OCI-LY7 (cell line): ENCODE results near the gene LTA4H.

Source experiments
- CTCF ChIP-seq: fragments of 200-600 bp; sonication (generic); conservative IDR thresholded peaks from 2 replicates; pipeline ENCODE4 v1.5.1; 2014; ENCODE audit warnings: mild to moderate bottlenecking, antibody characterized with exemption, low read length, moderate library complexity, mixed read lengths
- EZH2phosphoT487 ChIP-seq: fragments of 200-600 bp; sonication (generic); IDR thresholded peaks from 2 replicates; pipeline ENCODE4 v1.6.1; 2018; ENCODE audit warnings: low read depth, borderline replicate concordance, mild to moderate bottlenecking, mixed run types, antibody characterized with exemption, low read length, moderate library complexity, mixed read lengths

DNA sequence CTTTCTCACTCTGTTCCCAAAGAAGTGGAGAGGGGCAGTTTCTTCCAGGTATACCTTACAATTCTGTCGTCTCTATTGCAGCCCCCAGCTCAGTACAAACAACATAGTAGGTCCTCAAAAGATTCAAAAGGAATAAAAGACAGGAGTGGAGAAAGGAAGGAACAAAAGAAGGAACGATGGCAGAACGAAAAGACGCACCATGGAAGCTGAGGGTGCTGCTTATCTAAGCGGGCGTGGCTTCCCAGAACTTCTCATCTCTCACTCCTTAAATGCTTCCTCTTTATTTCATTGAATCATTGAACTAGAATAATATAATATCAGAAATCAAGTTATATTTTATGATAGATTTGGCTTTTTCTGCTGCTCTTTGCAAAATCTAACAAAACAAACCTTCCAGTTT is 13.7 kb upstream of the LTA4H start:
- TF ChIP-seq CTCF (no peak), EZH2phosphoT487 (no peak)
